SU-DHL-6 (cell line): Measurements from ENCODE around the gene ALK.

Source experiments
- H2AFZ ChIP-seq: fragments of 200-600 bp; sonication (generic); 2 replicates; pipeline ENCODE4 v1.6.1; 2014; ENCODE audit warnings: low read depth, mild to moderate bottlenecking, moderate library complexity, mixed read lengths, antibody characterized with exemption, low read length; ENCODE audit not compliant: severe bottlenecking
- H3F3A ChIP-seq: fragments of 200-600 bp; shearing (Covaris generic); 2 replicates; pipeline ENCODE4 v1.6.0; 2016; ENCODE audit warnings: antibody characterized with exemption, mild to moderate bottlenecking; ENCODE audit not compliant: insufficient read depth
- H3K27ac ChIP-seq: fragments of 200-600 bp; sonication (generic); 2 replicates; pipeline ENCODE4 v1.5.1; 2016; ENCODE audit warnings: low read depth, mild to moderate bottlenecking, low read length, moderate library complexity, mixed read lengths
- H3K27me3 ChIP-seq: fragments of 200-600 bp; sonication (generic), shearing (Covaris generic); 2 replicates; pipeline ENCODE4 v1.6.0; 2014; ENCODE audit warnings: mild to moderate bottlenecking, low read length
- H3K36me3 ChIP-seq: fragments of 200-600 bp; sonication (generic); 2 replicates; pipeline ENCODE4 v1.6.1; 2014; ENCODE audit warnings: mild to moderate bottlenecking, low read length, mixed read lengths
- H3K4me2 ChIP-seq: fragments of 300-600, 200-600 bp; shearing (Covaris generic), sonication (generic); 2 replicates; pipeline ENCODE4 v1.6.0; 2014; ENCODE audit warnings: low read length, low read depth, mild to moderate bottlenecking; ENCODE audit not compliant: poor library complexity, severe bottlenecking
- H3K4me3 ChIP-seq: fragments of 200-600 bp; sonication (generic); 2 replicates; pipeline ENCODE4 v1.5.1; 2014; ENCODE audit warnings: antibody characterized with exemption, low read length, mild to moderate bottlenecking, mixed read lengths; ENCODE audit not compliant: insufficient read depth, poor library complexity, severe bottlenecking
- H3K79me2 ChIP-seq: fragments of 200-600 bp; sonication (generic); 2 replicates; pipeline ENCODE4 v1.6.1; 2014; ENCODE audit warnings: mild to moderate bottlenecking, low read length, moderate library complexity; ENCODE audit not compliant: insufficient read depth
- H3K9ac ChIP-seq: fragments of 200-600 bp; sonication (generic); 2 replicates; pipeline ENCODE4 v1.7.0; 2014; ENCODE audit warnings: mild to moderate bottlenecking, low read length
- H3K9me2 ChIP-seq: fragments of 200-600 bp; sonication (generic); replicated peaks from 2 replicates; pipeline ENCODE4 v1.6.1; 2014; ENCODE audit warnings: low read length; ENCODE audit not compliant: insufficient read depth
- H3K9me3 ChIP-seq: fragments of 200-600 bp; sonication (generic); 2 replicates; pipeline ENCODE4 v1.6.1; 2014; ENCODE audit warnings: low read length, mixed read lengths; ENCODE audit not compliant: insufficient read depth
- H4K20me1 ChIP-seq: fragments of 200-600 bp; sonication (generic); 2 replicates; pipeline ENCODE4 v1.6.1; 2014; ENCODE audit warnings: low read depth, mild to moderate bottlenecking, antibody characterized with exemption, low read length, moderate library complexity, mixed read lengths
- EZH2phosphoT487 ChIP-seq: fragments of 200-600 bp; sonication (generic), shearing (Covaris generic); conservative IDR thresholded peaks from 2 replicates; pipeline ENCODE4 v1.6.1; 2018; ENCODE audit warnings: mild to moderate bottlenecking, antibody characterized with exemption, low read length, moderate library complexity, mixed read lengths
- TF ChIP-seq, protein P1 (sequence below): fragments of 200-600 bp; sonication (generic); IDR thresholded peaks from one replicate; pipeline ENCODE4 v1.5.1; 2017; ENCODE audit warnings: antibody characterized with exemption, mild to moderate bottlenecking, low read length, moderate library complexity; ENCODE audit not compliant: insufficient read depth, poor library complexity, severe bottlenecking

ALK gene

DNA sequence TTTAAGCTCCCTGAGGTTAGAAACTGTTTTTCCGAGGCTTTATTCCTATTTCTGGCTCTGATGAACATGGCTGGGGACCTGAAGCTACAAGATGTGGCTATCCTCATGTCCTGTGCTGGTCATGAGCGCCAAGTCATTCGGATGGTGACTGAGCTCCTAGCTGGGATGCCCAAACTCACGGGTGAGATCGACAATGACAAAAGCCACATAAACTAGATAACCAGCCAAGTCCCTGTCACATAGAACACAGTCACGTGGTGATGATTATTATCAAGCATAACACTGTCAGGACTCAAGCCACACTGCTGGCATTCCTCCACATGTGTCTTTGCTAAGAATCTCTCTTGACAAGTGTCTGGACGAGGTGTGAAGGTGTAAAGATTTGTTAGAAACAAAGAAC lies 531.2 kb downstream of the ALK start:
- Histone ChIP-seq H3K4me2 (no peak overlapping the region), H3K36me3 (no peaks in the 10 kb centered on the region), H3K4me3 (no peak overlapping the region), H4K20me1 (no peaks in the 10 kb centered on the region), H3K9me2 (no peaks in the 10 kb centered on the region), H3K9me3 (no peaks in the 10 kb centered on the region), H3K79me2 (no peaks in the 10 kb centered on the region), H2AFZ (no peak overlapping the region), H3K27ac (no peak overlapping the region), H3K9ac (no peak overlapping the region), H3K27me3 (no peaks in the 10 kb centered on the region), H3F3A (no peaks in the 10 kb centered on the region)
- no peak for TF ChIP-seq EZH2phosphoT487
- TF ChIP-seq, protein P1, sequence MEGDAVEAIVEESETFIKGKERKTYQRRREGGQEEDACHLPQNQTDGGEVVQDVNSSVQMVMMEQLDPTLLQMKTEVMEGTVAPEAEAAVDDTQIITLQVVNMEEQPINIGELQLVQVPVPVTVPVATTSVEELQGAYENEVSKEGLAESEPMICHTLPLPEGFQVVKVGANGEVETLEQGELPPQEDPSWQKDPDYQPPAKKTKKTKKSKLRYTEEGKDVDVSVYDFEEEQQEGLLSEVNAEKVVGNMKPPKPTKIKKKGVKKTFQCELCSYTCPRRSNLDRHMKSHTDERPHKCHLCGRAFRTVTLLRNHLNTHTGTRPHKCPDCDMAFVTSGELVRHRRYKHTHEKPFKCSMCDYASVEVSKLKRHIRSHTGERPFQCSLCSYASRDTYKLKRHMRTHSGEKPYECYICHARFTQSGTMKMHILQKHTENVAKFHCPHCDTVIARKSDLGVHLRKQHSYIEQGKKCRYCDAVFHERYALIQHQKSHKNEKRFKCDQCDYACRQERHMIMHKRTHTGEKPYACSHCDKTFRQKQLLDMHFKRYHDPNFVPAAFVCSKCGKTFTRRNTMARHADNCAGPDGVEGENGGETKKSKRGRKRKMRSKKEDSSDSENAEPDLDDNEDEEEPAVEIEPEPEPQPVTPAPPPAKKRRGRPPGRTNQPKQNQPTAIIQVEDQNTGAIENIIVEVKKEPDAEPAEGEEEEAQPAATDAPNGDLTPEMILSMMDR: no peak

DNA sequence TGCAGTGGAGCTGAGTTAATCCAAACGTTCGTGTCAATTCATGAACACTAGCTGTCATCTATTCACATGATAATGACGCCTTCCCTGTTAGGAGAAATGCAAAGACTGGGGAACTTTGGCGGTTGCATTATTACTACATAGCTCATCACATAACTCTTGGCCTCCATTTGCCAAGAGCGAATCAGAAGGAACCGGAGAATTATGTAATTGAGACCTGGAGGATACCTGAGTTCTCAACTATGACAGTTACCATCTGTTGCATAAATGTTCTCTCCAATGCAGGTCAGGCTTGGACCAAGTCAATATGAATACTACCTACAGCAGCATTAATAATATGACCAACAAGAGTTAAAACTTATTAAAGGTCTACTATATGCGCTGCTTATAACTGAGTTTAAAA lies 531.7 kb downstream of the ALK start:
- Histone ChIP-seq H4K20me1 (no peaks in the 10 kb centered on the region), H3K9me2 (no peaks in the 10 kb centered on the region), H3K79me2 (no peaks in the 10 kb centered on the region), H3K9ac (no peak overlapping the region), H3K4me2 (no peak overlapping the region), H3K4me3 (no peak overlapping the region), H3F3A (no peaks in the 10 kb centered on the region), H3K36me3 (no peaks in the 10 kb centered on the region), H2AFZ (no peak overlapping the region), H3K27me3 (no peaks in the 10 kb centered on the region), H3K9me3 (no peaks in the 10 kb centered on the region), H3K27ac (no peak overlapping the region)
- TF ChIP-seq, protein P1: no peak
- no peak for TF ChIP-seq EZH2phosphoT487

DNA sequence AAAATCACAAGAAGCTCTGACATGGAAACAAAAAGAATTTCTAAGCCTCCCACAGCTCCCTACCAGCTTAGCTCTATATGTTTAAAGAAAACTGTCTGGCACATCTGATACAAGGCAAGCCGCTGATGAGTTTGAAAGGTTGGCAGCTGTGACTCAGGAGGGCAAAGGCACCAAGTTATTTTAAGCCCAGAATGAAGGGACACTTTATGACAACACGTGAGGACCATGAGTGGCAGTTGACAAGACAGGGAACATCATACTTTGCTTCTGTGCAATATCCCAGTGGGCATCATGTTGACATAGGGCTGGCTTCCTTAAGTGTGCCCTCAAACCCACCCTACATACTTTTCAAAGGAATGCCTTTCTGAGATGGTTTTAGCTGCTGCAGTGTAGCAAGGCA lies 533.3 kb downstream of the ALK start:
- TF ChIP-seq, protein P1: no peak
- no peak for TF ChIP-seq EZH2phosphoT487

DNA sequence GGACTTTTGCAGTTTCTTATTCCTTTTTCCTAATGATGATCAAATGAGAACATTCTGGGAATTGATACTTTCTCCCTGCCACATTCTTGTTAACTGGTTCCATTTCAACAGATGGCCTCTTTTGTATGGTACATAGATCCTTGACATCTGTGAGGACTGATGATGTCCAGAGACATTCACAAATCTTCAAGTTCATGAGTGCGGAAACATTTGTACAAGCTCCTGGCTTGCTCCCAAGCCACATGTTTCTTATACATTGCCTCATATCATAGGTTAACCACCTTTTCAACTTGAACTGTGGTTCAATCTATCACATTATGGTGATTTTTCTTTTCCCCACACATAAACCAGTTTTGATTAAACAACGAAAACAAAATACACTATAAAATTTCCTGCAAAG lies 538.9 kb downstream of the ALK start:
- Histone ChIP-seq H3K9me3 (no peaks in the 10 kb centered on the region), H4K20me1 (no peaks in the 10 kb centered on the region), H3K9me2 (no peaks in the 10 kb centered on the region), H3K27me3 (no peaks in the 10 kb centered on the region), H3F3A (no peaks in the 10 kb centered on the region), H3K36me3 (no peaks in the 10 kb centered on the region), H3K27ac (no peak overlapping the region), H3K4me3 (no peak overlapping the region), H3K4me2 (no peak overlapping the region), H2AFZ (no peak overlapping the region), H3K79me2 (no peaks in the 10 kb centered on the region), H3K9ac (no peak overlapping the region)
- TF ChIP-seq, protein P1: no peak
- TF ChIP-seq EZH2phosphoT487: no peak

More for the DNA sequence above, 533.3 kb downstream of the ALK start:
- no peaks in the 10 kb centered on the region for H3F3A ChIP-seq
- H3K36me3 ChIP-seq: no peaks in the 10 kb centered on the region
- H3K9me3 ChIP-seq: no peaks in the 10 kb centered on the region
- no peak overlapping the region for H3K27ac ChIP-seq
- H3K9me2 ChIP-seq: no peaks in the 10 kb centered on the region
- H3K27me3 ChIP-seq: no peaks in the 10 kb centered on the region
- H2AFZ ChIP-seq: no peak overlapping the region
- no peaks in the 10 kb centered on the region for H4K20me1 ChIP-seq
- no peak overlapping the region for H3K4me3 ChIP-seq
- no peak overlapping the region for H3K9ac ChIP-seq
- no peaks in the 10 kb centered on the region for H3K79me2 ChIP-seq
- no peak overlapping the region for H3K4me2 ChIP-seq
